Skeletal muscle satellite cell (primary cell): Measurements from ENCODE around the gene IMPA2.

Experiments used
- H3K27me3 ChIP-seq: 2 replicates; pipeline ENCODE4 v1.7.0; 2013; ENCODE audit warnings: low read length; ENCODE audit not compliant: control insufficient read depth, insufficient read depth
- H3K36me3 ChIP-seq: 2 replicates; pipeline ENCODE4 v1.7.0; 2013; ENCODE audit warnings: mild to moderate bottlenecking, control low read depth, low read length; ENCODE audit not compliant: insufficient read depth
- H3K4me1 ChIP-seq: 2 replicates; pipeline ENCODE4 v1.7.0; 2013; ENCODE audit warnings: low read length; ENCODE audit not compliant: control insufficient read depth, insufficient read depth
- H3K4me2 ChIP-seq: 2 replicates; pipeline ENCODE4 v1.7.0; 2013; ENCODE audit warnings: mild to moderate bottlenecking, low read length
- H3K4me3 ChIP-seq: 2 replicates; pipeline ENCODE4 v1.7.0; 2013; ENCODE audit warnings: low read length
- H3K9ac ChIP-seq: 2 replicates; pipeline ENCODE4 v1.7.0; 2013; ENCODE audit warnings: mild to moderate bottlenecking, low read depth, low read length, moderate library complexity
- H3K9me3 ChIP-seq: replicated peaks from 2 replicates; pipeline ENCODE4 v1.7.0; 2013; ENCODE audit warnings: mild to moderate bottlenecking, control low read depth, low read length

Gene IMPA2

GRCh38 chr18:12044591-12044990 is 63.3 kb downstream of the IMPA2 start:
- H3K4me2 ChIP-seq, result no peak overlapping the region
- H3K27me3 ChIP-seq, result peaks cover 6% of the 10 kb centered on the region
- no peak overlapping the region for H3K9ac ChIP-seq
- no peaks in the 10 kb centered on the region for H3K36me3 ChIP-seq
- H3K9me3 ChIP-seq, result no peaks in the 10 kb centered on the region
- H3K4me1 ChIP-seq, result peaks cover 20% of the 10 kb centered on the region
- H3K4me3 ChIP-seq, result no peak overlapping the region

- Histone ChIP-seq H3K36me3 (no peaks in the 10 kb centered on the region), H3K4me1 (peaks cover 18% of the 10 kb centered on the region), H3K4me3 (no peak overlapping the region), H3K9ac (no peak overlapping the region), H3K27me3 (peaks cover 13% of the 10 kb centered on the region), H3K4me2 (no peak overlapping the region), H3K9me3 (no peaks in the 10 kb centered on the region)
Measured at GRCh38 chr18:12046046-12046750, 64.9 kb downstream of the IMPA2 start.

- no peak overlapping the region for H3K9ac ChIP-seq
Measured at GRCh38 chr18:12046751-12047335, 65.5 kb downstream of the IMPA2 start.

GRCh38 chr18:12048010-12048826 is 66.9 kb downstream of the IMPA2 start:
- H3K36me3 ChIP-seq, result no peaks in the 10 kb centered on the region
- H3K9me3 ChIP-seq, result no peaks in the 10 kb centered on the region
- H3K4me1 ChIP-seq, result peaks cover 12% of the 10 kb centered on the region
- peak overlapping the region; percentile 14 for H3K9ac ChIP-seq
- peak overlapping the region; percentile 35 for H3K4me3 ChIP-seq
- H3K27me3 ChIP-seq, result peaks cover 14% of the 10 kb centered on the region
- H3K4me2 ChIP-seq, result peak overlapping the region; percentile 64

More at GRCh38 chr18:12046751-12047335, 65.5 kb downstream of the IMPA2 start:
- no peak overlapping the region for H3K4me3 ChIP-seq
- no peaks in the 10 kb centered on the region for H3K36me3 ChIP-seq
- H3K4me2 ChIP-seq, result no peak overlapping the region
- H3K9me3 ChIP-seq, result no peaks in the 10 kb centered on the region
- H3K4me1 ChIP-seq, result peaks cover 13% of the 10 kb centered on the region
- peaks cover 13% of the 10 kb centered on the region for H3K27me3 ChIP-seq

DNA sequence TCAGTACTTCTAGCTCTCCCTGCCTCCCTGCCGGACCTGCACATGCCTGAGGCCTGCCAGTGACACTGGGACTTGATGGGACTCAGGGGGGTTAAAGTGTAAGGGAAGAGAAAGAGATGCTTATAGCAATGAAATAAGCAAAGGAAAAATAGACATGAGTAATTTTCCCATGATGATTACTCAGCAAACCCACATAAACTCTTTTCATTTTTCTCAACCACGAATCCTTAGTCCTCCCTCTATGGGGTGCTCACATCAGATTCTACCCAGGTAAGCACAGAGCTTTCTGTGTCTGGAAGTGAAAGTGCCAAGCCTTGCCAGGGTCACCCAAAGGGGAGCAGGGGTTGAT is 67.5 kb downstream of the IMPA2 start:
- peaks cover 12% of the 10 kb centered on the region for H3K4me1 ChIP-seq
- peak overlapping the region; percentile 35 for H3K4me3 ChIP-seq
- no peaks in the 10 kb centered on the region for H3K36me3 ChIP-seq
- H3K27me3 ChIP-seq, result peaks cover 13% of the 10 kb centered on the region
- peak overlapping the region; percentile 64 for H3K4me2 ChIP-seq
- peak overlapping the region; percentile 14 for H3K9ac ChIP-seq
- H3K9me3 ChIP-seq, result no peaks in the 10 kb centered on the region

DNA sequence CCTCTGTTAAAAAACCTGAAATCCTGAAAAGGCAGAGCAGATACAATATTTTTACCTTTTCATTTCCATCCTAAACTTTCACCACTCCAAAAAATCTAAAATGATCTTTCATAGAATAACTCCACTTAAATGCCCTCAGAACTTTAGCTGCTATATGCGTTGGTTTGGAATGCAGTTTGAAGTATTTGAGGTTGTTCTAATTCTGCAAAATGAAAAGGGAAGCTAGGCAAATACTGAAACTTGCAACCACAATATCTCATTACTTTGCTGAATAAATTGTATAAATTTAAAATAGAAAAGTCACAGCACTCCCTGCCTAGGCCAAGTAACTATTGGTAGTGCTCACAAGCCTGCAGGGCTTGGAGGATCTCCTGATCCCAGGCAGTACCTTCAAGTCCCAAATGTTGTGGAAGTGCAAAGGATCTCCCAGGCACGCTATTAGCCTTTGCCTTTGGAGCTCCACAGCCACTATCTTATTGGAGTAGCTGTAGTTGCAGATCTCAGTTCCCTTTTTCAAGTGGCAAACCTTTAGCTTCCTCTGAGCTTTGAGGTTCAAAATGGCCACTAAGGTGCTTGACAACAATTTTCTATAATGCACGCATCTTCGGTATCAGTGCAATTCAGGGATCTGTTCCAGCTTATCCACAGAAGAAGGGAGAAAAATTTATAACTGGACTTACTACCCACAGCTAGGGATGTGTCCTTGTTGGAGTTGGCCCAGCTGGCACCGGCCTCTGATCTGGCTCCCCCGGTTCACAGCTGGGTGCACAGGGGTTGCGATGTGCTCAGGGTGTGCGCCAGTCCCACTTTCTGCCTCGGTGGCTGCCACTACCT is 68.9 kb downstream of the IMPA2 start:
- Histone ChIP-seq H3K36me3 (no peaks in the 10 kb centered on the region), H3K4me1 (peaks cover 12% of the 10 kb centered on the region), H3K4me3 (no peak overlapping the region), H3K9ac (no peak overlapping the region), H3K9me3 (no peaks in the 10 kb centered on the region), H3K27me3 (peaks cover 13% of the 10 kb centered on the region), H3K4me2 (no peak overlapping the region)

DNA sequence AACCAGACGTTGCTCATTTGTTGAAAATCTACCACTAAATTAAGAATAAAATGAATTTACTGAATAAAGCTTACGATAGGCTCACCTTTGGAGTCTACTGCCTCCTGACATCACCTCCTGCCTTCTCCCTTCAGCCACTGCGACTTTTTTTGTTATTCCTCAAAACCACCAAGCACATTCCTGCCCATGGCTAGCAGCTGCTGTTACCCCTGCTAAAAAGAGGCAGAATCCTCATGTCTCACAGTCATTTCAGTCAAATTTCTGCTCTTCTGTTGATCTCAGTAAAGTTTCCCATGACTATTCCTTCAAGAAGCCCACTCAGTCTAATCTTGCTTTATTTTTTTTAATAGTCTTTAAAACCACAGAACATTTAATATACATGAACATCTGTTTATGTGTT is 71.6 kb downstream of the IMPA2 start:
- H3K4me2 ChIP-seq, result no peak overlapping the region
- H3K4me3 ChIP-seq, result no peak overlapping the region
- H3K36me3 ChIP-seq, result no peaks in the 10 kb centered on the region
- H3K27me3 ChIP-seq, result peaks cover 13% of the 10 kb centered on the region
- no peaks in the 10 kb centered on the region for H3K9me3 ChIP-seq
- H3K4me1 ChIP-seq, result peaks cover 12% of the 10 kb centered on the region
- H3K9ac ChIP-seq, result no peak overlapping the region

DNA sequence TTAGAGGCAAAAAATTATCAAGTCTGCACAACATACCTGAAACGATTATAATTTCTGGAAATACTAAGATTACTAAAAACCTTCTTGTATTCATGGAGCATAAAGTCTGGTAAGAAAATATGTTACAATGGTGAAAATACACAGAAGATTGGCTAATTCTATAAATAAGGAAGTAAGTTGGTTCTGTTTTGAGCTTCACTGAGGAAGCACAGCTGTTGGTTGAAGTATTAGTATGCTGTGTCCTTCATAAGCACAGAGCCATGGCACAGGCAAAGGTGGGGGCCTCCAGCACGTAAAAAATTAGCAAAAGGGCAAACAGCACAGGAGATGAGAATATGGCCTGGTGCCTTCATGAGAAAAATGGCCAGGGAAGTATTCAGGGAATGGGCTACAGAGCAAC is 72.0 kb downstream of the IMPA2 start:
- no peak overlapping the region for H3K4me3 ChIP-seq
- H3K4me1 ChIP-seq, result peaks cover 10% of the 10 kb centered on the region
- H3K9ac ChIP-seq, result no peak overlapping the region
- no peak overlapping the region for H3K4me2 ChIP-seq
- H3K36me3 ChIP-seq, result no peaks in the 10 kb centered on the region
- H3K9me3 ChIP-seq, result no peaks in the 10 kb centered on the region
- peaks cover 13% of the 10 kb centered on the region for H3K27me3 ChIP-seq

- Histone ChIP-seq H3K36me3 (no peaks in the 10 kb centered on the region), H3K9ac (no peak overlapping the region), H3K4me2 (no peak overlapping the region), H3K27me3 (peaks cover 4% of the 10 kb centered on the region), H3K4me3 (no peak overlapping the region), H3K4me1 (no peaks in the 10 kb centered on the region), H3K9me3 (no peaks in the 10 kb centered on the region)
Measured at GRCh38 chr18:12056034-12056883, 75.0 kb downstream of the IMPA2 start.

- Histone ChIP-seq H3K27me3 (peaks cover 4% of the 10 kb centered on the region), H3K4me2 (no peak overlapping the region), H3K4me3 (no peak overlapping the region), H3K9ac (no peak overlapping the region), H3K9me3 (no peaks in the 10 kb centered on the region), H3K36me3 (no peaks in the 10 kb centered on the region), H3K4me1 (no peaks in the 10 kb centered on the region)
Measured at GRCh38 chr18:12056884-12057402, 75.6 kb downstream of the IMPA2 start.
